Endothelial cell of umbilical vein (primary cell): Measurements from ENCODE around the gene WNT6. TPM values are rescaled to one million over a fixed set of nuclear protein-coding genes. Genes with fewer than 3 reads are reported as not detected.

ENCODE experiments used
- BruUV-seq: library from RNA; stranded (reverse); fragments of 400-500 nt; replicated peaks from 2 replicates; lab custom pipeline; 2021; lab: Mats Ljungman, UMichigan
- CTCF ChIA-PET: fragments of 300-600, 350-600 bp; sonication (Branson Sonifier 250); formaldehyde crosslinking; loops from one replicate; lab custom pipeline; 2021; ENCODE audit warnings: antibody characterized with exemption, inconsistent platforms; lab: Charles Lee
- POLR2A ChIA-PET: fragments of 300-600, 350-600 bp; sonication (Branson Sonifier 250); formaldehyde crosslinking; loops from one replicate; lab custom pipeline; 2021; ENCODE audit warnings: antibody characterized with exemption, inconsistent platforms; lab: Charles Lee
- DNase-seq: peaks from one replicate; pipeline ENCODE4 v3.0.0-alpha.2; 2011; ENCODE audit warnings: low read depth, low spot score
- FAIRE-seq: peaks from 2 replicates; lab custom pipeline; 2011; peaks lifted over from hg19 to GRCh38; lab: Jason Lieb, UNC
- H2AFZ ChIP-seq: 2 replicates; pipeline ENCODE4 v1.6.0; 2012; ENCODE audit warnings: low read depth, low read length, control low read depth, inconsistent platforms
- H3K27ac ChIP-seq: 2 replicates; pipeline ENCODE4 v1.5.1; 2011; ENCODE audit warnings: low read depth, mild to moderate bottlenecking, control low read depth, low read length, moderate library complexity; ENCODE audit not compliant: insufficient read depth
- H3K27me3 ChIP-seq, 2 experiments: 2 replicates each; pipeline versions ENCODE4 v1.6.0 to v1.6.1; 2011; ENCODE audit warnings: low read length in 2 of 2, mixed read lengths in 1 of 2; ENCODE audit not compliant: control insufficient read depth in 2 of 2, insufficient read depth in 2 of 2
- H3K36me3 ChIP-seq, 2 experiments: 2 replicates in 1 of 2; 3 replicates in 1 of 2; pipeline ENCODE4 v1.5.1; 2011; ENCODE audit warnings: low read length in 2 of 2, mild to moderate bottlenecking in 1 of 2, moderate library complexity in 1 of 2; ENCODE audit not compliant: control insufficient read depth in 2 of 2, insufficient read depth in 2 of 2; ENCODE audit errors: extremely low read depth in 1 of 2
- H3K4me1 ChIP-seq: 3 replicates; pipeline ENCODE4 v1.5.1; 2011; ENCODE audit warnings: mild to moderate bottlenecking, low read length; ENCODE audit not compliant: control insufficient read depth, insufficient read depth; ENCODE audit errors: extremely low read depth
- H3K4me2 ChIP-seq: 2 replicates; pipeline ENCODE4 v1.6.1; 2011; ENCODE audit warnings: low read length, control low read depth, mixed read lengths; ENCODE audit not compliant: insufficient read depth
- H3K4me3 ChIP-seq, 3 experiments: fragments of 200-600 bp in 1 of 3; sonication (generic), shearing (Covaris generic) in 1 of 3; replicated peaks in 1 of 3; 2 replicates each; pipeline ENCODE4 v1.5.1; 2011 to 2016; ENCODE audit warnings: control low read depth in 3 of 3, low read length in 3 of 3, mild to moderate bottlenecking in 2 of 3, inconsistent platforms in 1 of 3, low read depth in 1 of 3, moderate library complexity in 1 of 3; ENCODE audit not compliant: insufficient read depth in 1 of 3
- H3K79me2 ChIP-seq: 2 replicates; pipeline ENCODE4 v1.6.0; 2012; ENCODE audit warnings: low read length, inconsistent platforms; ENCODE audit not compliant: control insufficient read depth, insufficient read depth
- H3K9ac ChIP-seq: replicated peaks from 2 replicates; pipeline ENCODE3; 2011; ENCODE audit warnings: low read length, control low read depth; ENCODE audit not compliant: insufficient read depth; ENCODE audit errors: extremely low read depth
- H3K9me1 ChIP-seq: replicated peaks from 3 replicates; pipeline ENCODE4 v1.6.0; 2011; ENCODE audit warnings: mild to moderate bottlenecking, low read length; ENCODE audit not compliant: control insufficient read depth, insufficient read depth; ENCODE audit errors: extremely low read depth
- H3K9me3 ChIP-seq: replicated peaks from 2 replicates; pipeline ENCODE4 v1.5.1; 2012; ENCODE audit warnings: low read length, inconsistent platforms; ENCODE audit not compliant: control insufficient read depth, insufficient read depth
- H4K20me1 ChIP-seq: replicated peaks from 2 replicates; pipeline ENCODE3; 2011; ENCODE audit warnings: mild to moderate bottlenecking, low read length; ENCODE audit not compliant: control insufficient read depth, insufficient read depth; ENCODE audit errors: extremely low read depth
- EZH2 ChIP-seq: IDR thresholded peaks from 2 replicates; pipeline ENCODE4 v1.6.1; 2012; ENCODE audit warnings: borderline replicate concordance, low read depth, mild to moderate bottlenecking, moderate library complexity, low read length, inconsistent platforms; ENCODE audit not compliant: severe bottlenecking
- FOS ChIP-seq: IDR thresholded peaks from 2 replicates; pipeline ENCODE4 v1.6.1; 2011; ENCODE audit warnings: mild to moderate bottlenecking, low read length, moderate library complexity, borderline replicate concordance; ENCODE audit not compliant: insufficient read depth
- GATA2 ChIP-seq: IDR thresholded peaks from 2 replicates; pipeline ENCODE4 v1.7.0; 2011; ENCODE audit warnings: low read depth, mild to moderate bottlenecking, moderate library complexity, mixed read lengths, low read length; ENCODE audit not compliant: insufficient read length, insufficient read depth
- JUN ChIP-seq: IDR thresholded peaks from 2 replicates; pipeline ENCODE4 v1.6.1; 2011; ENCODE audit warnings: borderline replicate concordance, low read depth; ENCODE audit not compliant: insufficient read length, insufficient read depth
- MYC ChIP-seq: IDR thresholded peaks from one replicate; pipeline ENCODE4 v1.6.1; 2011; ENCODE audit warnings: mild to moderate bottlenecking, low read depth, low read length
- POLR2A ChIP-seq: IDR thresholded peaks from 2 replicates; pipeline ENCODE4 v1.6.1; 2012; ENCODE audit warnings: low read depth, mild to moderate bottlenecking, control low read depth, low read length
- POLR2AphosphoS5 ChIP-seq: IDR thresholded peaks from 2 replicates; pipeline ENCODE4 v1.6.1; 2012; ENCODE audit warnings: low read depth, mild to moderate bottlenecking, control low read depth, low read length, moderate library complexity; ENCODE audit not compliant: insufficient read depth
- dilution Hi-C: fragments of 300-500 bp; cut with MboI; formaldehyde crosslinking; loops from one replicate; pipeline ENCODE4 v1.15.0; 2019; ENCODE audit warnings: low sequenced_read_pairs; ENCODE audit not compliant: extremely low pct_ligation_motif_present
- intact Hi-C: fragments of 100-400 bp; cut with micrococcal nuclease; formaldehyde crosslinking; loops from one replicate; pipeline ENCODE4 v1.10.0; 2022
- polyA plus RNA-seq, 4 experiments: library from polyadenylated mRNA; depleted of rRNA in 3 of 4; stranded (reverse) in 3 of 4; unstranded in 1 of 4; fragments of >200 nt; gene quantifications; 2 replicates each; pipeline versions ENCODE4 v1.2.1 to v1.2.3, GENCODE V29; 2011 to 2012; ENCODE audit warnings: missing spikeins in 1 of 4
- total RNA-seq: library from RNA; stranded (reverse); gene quantifications from 2 replicates; pipeline ENCODE4 v1.2.3, GENCODE V29; 2021
- TF ChIP-seq, protein P1 (sequence below): IDR thresholded peaks from 2 replicates; pipeline ENCODE4 v1.6.1; 2011; ENCODE audit not compliant: insufficient read depth, insufficient read length
- TF ChIP-seq, protein P2 (sequence below), 2 donors: IDR thresholded peaks; 1 replicate in 1 of 2; 2 replicates in 1 of 2; pipeline ENCODE4 v1.5.1; 2011; ENCODE audit warnings: low read length in 2 of 2, mild to moderate bottlenecking in 2 of 2, moderate library complexity in 2 of 2, control low read depth in 1 of 2, inconsistent platforms in 1 of 2, low read depth in 1 of 2; ENCODE audit not compliant: insufficient read depth in 1 of 2; ENCODE audit errors: extremely low read depth in 1 of 2

WNT6 gene
- total and polyA plus RNA-seq, 2 donors (not counting 3 experiments of a cell fraction or from before 2014, with no cell fraction given): not detected

DNA sequence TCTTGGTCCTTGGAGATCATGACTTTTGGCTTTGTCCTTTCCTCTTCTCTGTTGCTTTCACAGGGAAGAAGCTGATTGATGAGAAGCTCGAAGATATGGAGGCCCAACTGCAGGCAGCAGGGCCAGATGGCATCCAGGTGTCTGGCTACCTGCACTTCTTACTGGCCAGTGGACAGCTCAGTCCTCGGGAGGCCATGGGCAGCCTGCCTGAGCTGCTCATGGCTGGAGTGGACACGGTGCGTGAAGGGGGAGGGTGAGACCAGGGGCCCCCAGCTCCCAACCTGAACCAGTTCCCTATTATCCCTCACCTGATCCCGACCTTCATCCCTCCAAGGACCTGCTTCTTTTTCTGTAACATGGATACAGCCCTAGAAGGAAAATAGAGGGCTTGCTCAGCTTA lies 46.7 kb upstream of the WNT6 start:
- POLR2A ChIA-PET: no interaction called here
- Histone ChIP-seq H3K9ac (no peak overlapping the region), H3K27me3 (peaks cover 0 to 2% of the 10 kb centered on the region in 2 experiments), H3K36me3 (peaks cover 0 to 7% of the 10 kb centered on the region in 2 experiments), H2AFZ (no peak overlapping the region), H3K9me1 (no peaks in the 10 kb centered on the region), H3K79me2 (no peaks in the 10 kb centered on the region), H3K4me3 (no peak overlapping the region), H3K9me3 (no peaks in the 10 kb centered on the region), H3K4me2 (no peak overlapping the region), H3K4me1 (no peaks in the 10 kb centered on the region), H4K20me1 (no peaks in the 10 kb centered on the region), H3K27ac (no peak overlapping the region)
- TF ChIP-seq POLR2A (no peak), POLR2AphosphoS5 (no peak), GATA2 (no peak), FOS (no peak), JUN (no peak), EZH2 (no peak), MYC (no peak)
- TF ChIP-seq, protein P1, sequence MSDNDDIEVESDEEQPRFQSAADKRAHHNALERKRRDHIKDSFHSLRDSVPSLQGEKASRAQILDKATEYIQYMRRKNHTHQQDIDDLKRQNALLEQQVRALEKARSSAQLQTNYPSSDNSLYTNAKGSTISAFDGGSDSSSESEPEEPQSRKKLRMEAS: no peak
- TF ChIP-seq, protein P2, sequence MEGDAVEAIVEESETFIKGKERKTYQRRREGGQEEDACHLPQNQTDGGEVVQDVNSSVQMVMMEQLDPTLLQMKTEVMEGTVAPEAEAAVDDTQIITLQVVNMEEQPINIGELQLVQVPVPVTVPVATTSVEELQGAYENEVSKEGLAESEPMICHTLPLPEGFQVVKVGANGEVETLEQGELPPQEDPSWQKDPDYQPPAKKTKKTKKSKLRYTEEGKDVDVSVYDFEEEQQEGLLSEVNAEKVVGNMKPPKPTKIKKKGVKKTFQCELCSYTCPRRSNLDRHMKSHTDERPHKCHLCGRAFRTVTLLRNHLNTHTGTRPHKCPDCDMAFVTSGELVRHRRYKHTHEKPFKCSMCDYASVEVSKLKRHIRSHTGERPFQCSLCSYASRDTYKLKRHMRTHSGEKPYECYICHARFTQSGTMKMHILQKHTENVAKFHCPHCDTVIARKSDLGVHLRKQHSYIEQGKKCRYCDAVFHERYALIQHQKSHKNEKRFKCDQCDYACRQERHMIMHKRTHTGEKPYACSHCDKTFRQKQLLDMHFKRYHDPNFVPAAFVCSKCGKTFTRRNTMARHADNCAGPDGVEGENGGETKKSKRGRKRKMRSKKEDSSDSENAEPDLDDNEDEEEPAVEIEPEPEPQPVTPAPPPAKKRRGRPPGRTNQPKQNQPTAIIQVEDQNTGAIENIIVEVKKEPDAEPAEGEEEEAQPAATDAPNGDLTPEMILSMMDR (IDR thresholded peaks at IDR 0.05; ENCODE audit: extremely low read depth in 1 of 2, insufficient read depth in 1 of 2, low read depth in 1 of 2, low read length in 2 of 2): no peak
- intact Hi-C loops (no loop called here), dilution Hi-C loops (no loop called here)
- no TSS peak for BruUV-seq
- CTCF ChIA-PET: interaction anchor here (1.3 to 1.7 kb wide), 2 partner anchors 35 to 64 kb away, joined by 3 to 4 read pairs; no protein-coding TSS in a partner anchor
- DNase-seq: no peak
- no peak for FAIRE-seq
